Mesendoderm (in vitro differentiated cells): ENCODE data around the gene SEPTIN1.
"Not testable (repeated sequence)": the region's sequence is repeated elsewhere in the genome, so short reads cannot be mapped to it uniquely, and the experiment has no call there.

Source experiments
- DNase-seq: peaks from one replicate; pipeline ENCODE4 v3.0.0; 2013
- H2AK5ac ChIP-seq: 2 replicates; pipeline ENCODE4 v1.6.1; 2013; ENCODE audit warnings: low read length, inconsistent platforms
- H2BK120ac ChIP-seq: 2 replicates; pipeline ENCODE4 v1.6.1; 2013; ENCODE audit warnings: low read depth, mild to moderate bottlenecking, low read length, moderate library complexity, mixed read lengths
- H2BK15ac ChIP-seq: replicated peaks from 2 replicates; pipeline ENCODE4 v1.6.1; 2013; ENCODE audit warnings: low read depth, mild to moderate bottlenecking, moderate library complexity
- H2BK5ac ChIP-seq: 2 replicates; pipeline ENCODE4 v1.6.1; 2013; ENCODE audit warnings: low read length, inconsistent platforms
- H3K18ac ChIP-seq: 2 replicates; pipeline ENCODE4 v1.6.1; 2013; ENCODE audit warnings: mild to moderate bottlenecking, low read length, mixed read lengths
- H3K23ac ChIP-seq: one replicate; pipeline ENCODE4 v1.6.1; 2013; ENCODE audit warnings: low read length
- H3K27ac ChIP-seq: 2 replicates; pipeline ENCODE4 v1.5.1; 2013; ENCODE audit warnings: low read depth, mild to moderate bottlenecking, inconsistent platforms, low read length, moderate library complexity
- H3K27me3 ChIP-seq: 2 replicates; pipeline ENCODE4 v1.6.1; 2013; ENCODE audit warnings: low read length, control low read depth, mild to moderate bottlenecking, inconsistent platforms; ENCODE audit not compliant: insufficient read depth, poor library complexity
- H3K36me3 ChIP-seq: 2 replicates; pipeline ENCODE4 v1.6.1; 2013; ENCODE audit warnings: low read length, inconsistent platforms; ENCODE audit not compliant: control insufficient read depth, insufficient read depth
- H3K4ac ChIP-seq: one replicate; pipeline ENCODE4 v1.6.1; 2013; ENCODE audit warnings: low read depth, mild to moderate bottlenecking, low read length, moderate library complexity
- H3K4me1 ChIP-seq: 2 replicates; pipeline ENCODE4 v1.6.1; 2013; ENCODE audit warnings: low read depth, low read length, inconsistent platforms; ENCODE audit not compliant: control insufficient read depth
- H3K4me2 ChIP-seq: 2 replicates; pipeline ENCODE4 v1.6.1; 2013; ENCODE audit warnings: low read length
- H3K4me3 ChIP-seq: 2 replicates; pipeline ENCODE4 v1.5.1; 2013; ENCODE audit warnings: mild to moderate bottlenecking, low read length
- H3K56ac ChIP-seq: one replicate; pipeline ENCODE4 v1.6.1; 2013; ENCODE audit warnings: low read length
- H3K79me1 ChIP-seq: 2 replicates; pipeline ENCODE4 v1.6.1; 2013; ENCODE audit warnings: low read length, inconsistent platforms
- H3K79me2 ChIP-seq: 2 replicates; pipeline ENCODE4 v1.6.1; 2013; ENCODE audit warnings: mild to moderate bottlenecking, low read length; ENCODE audit not compliant: control insufficient read depth, insufficient read depth
- H3K9ac ChIP-seq: 2 replicates; pipeline ENCODE4 v1.6.1; 2013; ENCODE audit warnings: low read length, inconsistent platforms
- H4K5ac ChIP-seq: one replicate; pipeline ENCODE4 v1.6.1; 2013; ENCODE audit warnings: low read length
- H4K8ac ChIP-seq: one replicate; pipeline ENCODE4 v1.6.1; 2013; ENCODE audit warnings: low read depth, mild to moderate bottlenecking, control low read depth, low read length, moderate library complexity
- WGBS: extraction: QIAGEN DNeasy Blood & Tissue Kit; methylation state at CpG from one replicate; pipeline ENCODE4 v1.1.7; 2013; ENCODE audit warnings: low lambda C conversion rate, missing lambda C conversion rate; ENCODE audit not compliant: insufficient coverage; ENCODE audit errors: extremely low coverage; 5-methylcytosine and 5-hydroxymethylcytosine counted together

The SEPTIN1 gene

GRCh38 chr16:30350134-30350871 lies 32.1 kb downstream of the SEPTIN1 start:
- Histone ChIP-seq H3K27ac (no peak overlapping the region), H3K4ac (no peak overlapping the region), H3K36me3 (peaks cover 8% of the 10 kb centered on the region), H4K5ac (no peak overlapping the region), H2AK5ac (no peak overlapping the region), H3K27me3 (no peaks in the 10 kb centered on the region), H3K18ac (no peak overlapping the region), H3K56ac (no peak overlapping the region), H3K79me1 (peaks cover 15% of the 10 kb centered on the region), H3K79me2 (peaks cover 15% of the 10 kb centered on the region), H3K4me3 (no peak overlapping the region), H2BK15ac (no peak overlapping the region), H3K23ac (no peak overlapping the region), H3K4me2 (no peak overlapping the region), H3K9ac (no peak overlapping the region), H3K4me1 (no peaks in the 10 kb centered on the region), H2BK5ac (no peak overlapping the region), H4K8ac (no peak overlapping the region), H2BK120ac (no peak overlapping the region)
- DNase-seq: no peak
- no CpG with 5 or more reads among the region's 3 CpGs for WGBS

GRCh38 chr16:30349675-30350074 lies 32.7 kb downstream of the SEPTIN1 start:
- Histone ChIP-seq H3K4me3 (no peak overlapping the region), H3K27me3 (no peaks in the 10 kb centered on the region), H2AK5ac (no peak overlapping the region), H2BK120ac (no peak overlapping the region), H3K79me1 (peaks cover 15% of the 10 kb centered on the region), H3K79me2 (peaks cover 12% of the 10 kb centered on the region), H3K36me3 (peaks cover 8% of the 10 kb centered on the region), H3K18ac (no peak overlapping the region), H3K23ac (no peak overlapping the region), H3K4me1 (no peaks in the 10 kb centered on the region), H3K4ac (no peak overlapping the region), H3K27ac (no peak overlapping the region), H2BK15ac (no peak overlapping the region), H3K56ac (no peak overlapping the region), H3K4me2 (no peak overlapping the region), H2BK5ac (no peak overlapping the region), H3K9ac (no peak overlapping the region), H4K5ac (no peak overlapping the region), H4K8ac (no peak overlapping the region)
- DNase-seq: no peak
- no CpG with 5 or more reads among the region's 3 CpGs for WGBS

- no peak overlapping the region for H3K56ac ChIP-seq
- no peak overlapping the region for H3K23ac ChIP-seq
- H2AK5ac ChIP-seq: no peak overlapping the region
- peaks cover 8% of the 10 kb centered on the region for H3K36me3 ChIP-seq
- no peak overlapping the region for H3K4ac ChIP-seq
- peaks cover 9% of the 10 kb centered on the region for H3K79me1 ChIP-seq
- no peak overlapping the region for H3K27ac ChIP-seq
- no peak overlapping the region for H3K18ac ChIP-seq
- no CpG with 5 or more reads among the region's 7 CpGs for WGBS
- no peak overlapping the region for H2BK15ac ChIP-seq
- no peak overlapping the region for H2BK5ac ChIP-seq
- DNase-seq: no peak
- H3K4me3 ChIP-seq: no peak overlapping the region
- no peaks in the 10 kb centered on the region for H3K27me3 ChIP-seq
- peaks cover 4% of the 10 kb centered on the region for H3K79me2 ChIP-seq
- no peak overlapping the region for H2BK120ac ChIP-seq
- no peak overlapping the region for H4K8ac ChIP-seq
- no peaks in the 10 kb centered on the region for H3K4me1 ChIP-seq
- H3K9ac ChIP-seq: no peak overlapping the region
- H3K4me2 ChIP-seq: no peak overlapping the region
- H4K5ac ChIP-seq: no peak overlapping the region
Observed at GRCh38 chr16:30348929-30349328, 33.4 kb downstream of the SEPTIN1 start.

GRCh38 chr16:30348113-30348512 lies 34.2 kb downstream of the SEPTIN1 start:
- no peak overlapping the region for H3K56ac ChIP-seq
- no peak overlapping the region for H2AK5ac ChIP-seq
- no peak for DNase-seq

GRCh38 chr16:30346286-30346685 lies 36.1 kb downstream of the SEPTIN1 start:
- Histone ChIP-seq H3K4me2 (no peak overlapping the region), H3K4ac (no peak overlapping the region), H3K18ac (no peak overlapping the region), H3K79me1 (no peaks in the 10 kb centered on the region), H3K9ac (no peak overlapping the region), H2BK5ac (no peak overlapping the region), H3K56ac (no peak overlapping the region), H3K4me3 (no peak overlapping the region), H4K5ac (no peak overlapping the region), H3K27me3 (no peaks in the 10 kb centered on the region), H4K8ac (no peak overlapping the region), H2BK120ac (no peak overlapping the region), H3K4me1 (no peaks in the 10 kb centered on the region), H2BK15ac (no peak overlapping the region), H3K27ac (no peak overlapping the region), H3K36me3 (peaks cover 3% of the 10 kb centered on the region), H3K23ac (no peak overlapping the region), H3K79me2 (no peaks in the 10 kb centered on the region), H2AK5ac (no peak overlapping the region)
- DNase-seq: no peak
- no CpG with 5 or more reads among the region's 3 CpGs for WGBS

More at GRCh38 chr16:30348113-30348512, 34.2 kb downstream of the SEPTIN1 start:
- no peak overlapping the region for H3K4ac ChIP-seq
- peaks cover 5% of the 10 kb centered on the region for H3K79me1 ChIP-seq
- no peak overlapping the region for H4K5ac ChIP-seq
- no peak overlapping the region for H3K23ac ChIP-seq
- no peak overlapping the region for H2BK120ac ChIP-seq
- H3K4me3 ChIP-seq: no peak overlapping the region
- no peak overlapping the region for H3K18ac ChIP-seq
- H2BK5ac ChIP-seq: no peak overlapping the region
- WGBS: no CpG with 5 or more reads among the region's 8 CpGs
- no peaks in the 10 kb centered on the region for H3K4me1 ChIP-seq
- no peaks in the 10 kb centered on the region for H3K79me2 ChIP-seq
- no peak overlapping the region for H2BK15ac ChIP-seq
- H4K8ac ChIP-seq: no peak overlapping the region
- H3K9ac ChIP-seq: no peak overlapping the region
- no peaks in the 10 kb centered on the region for H3K27me3 ChIP-seq
- no peak overlapping the region for H3K4me2 ChIP-seq
- no peak overlapping the region for H3K27ac ChIP-seq
- H3K36me3 ChIP-seq: peaks cover 8% of the 10 kb centered on the region

GRCh38 chr16:30343491-30343820 lies 38.9 kb downstream of the SEPTIN1 start:
- H3K4ac ChIP-seq, H3K27me3 ChIP-seq, H2AK5ac ChIP-seq, H4K5ac ChIP-seq, H2BK120ac ChIP-seq, H3K9ac ChIP-seq, H3K56ac ChIP-seq, DNase-seq, H3K18ac ChIP-seq, H3K23ac ChIP-seq, H3K79me2 ChIP-seq, H3K4me2 ChIP-seq, H2BK5ac ChIP-seq, H4K8ac ChIP-seq, H2BK15ac ChIP-seq, H3K4me1 ChIP-seq, H3K4me3 ChIP-seq, H3K79me1 ChIP-seq, H3K27ac ChIP-seq, H3K36me3 ChIP-seq: not testable (repeated sequence)
- no CpG with 5 or more reads among the region's 11 CpGs for WGBS
